Retina (tissue), 1 donor: ENCODE data around the gene ASIC1.

Experiments
- DNase-seq: peaks from one replicate; pipeline ENCODE4 v3.0.0-alpha.2; 2016

Gene ASIC1

DNA sequence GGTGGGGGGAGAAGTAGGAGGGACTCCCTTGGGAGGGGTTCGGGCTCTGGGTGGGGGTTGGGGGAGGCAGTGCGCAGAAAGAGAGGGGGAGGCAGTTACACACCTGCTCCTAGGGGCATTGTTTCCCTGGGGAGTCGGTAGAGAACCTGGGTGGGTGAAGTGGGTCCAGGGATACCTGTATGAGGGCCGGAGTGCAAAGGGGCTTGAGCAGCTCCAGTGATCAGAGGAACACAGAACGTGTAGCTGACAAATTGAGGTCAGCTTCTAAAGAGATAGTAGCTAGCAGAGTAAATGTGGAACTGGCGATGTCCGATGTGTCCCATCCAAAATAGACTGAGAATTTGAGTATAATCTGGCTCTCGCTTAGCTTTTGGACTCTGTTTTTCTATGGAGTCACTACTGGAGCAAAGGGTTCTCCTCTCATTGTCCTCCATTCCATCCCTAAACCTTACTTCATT, 28.2 kb downstream of the ASIC1 start:
- peak; percentile 42 for DNase-seq

DNA sequence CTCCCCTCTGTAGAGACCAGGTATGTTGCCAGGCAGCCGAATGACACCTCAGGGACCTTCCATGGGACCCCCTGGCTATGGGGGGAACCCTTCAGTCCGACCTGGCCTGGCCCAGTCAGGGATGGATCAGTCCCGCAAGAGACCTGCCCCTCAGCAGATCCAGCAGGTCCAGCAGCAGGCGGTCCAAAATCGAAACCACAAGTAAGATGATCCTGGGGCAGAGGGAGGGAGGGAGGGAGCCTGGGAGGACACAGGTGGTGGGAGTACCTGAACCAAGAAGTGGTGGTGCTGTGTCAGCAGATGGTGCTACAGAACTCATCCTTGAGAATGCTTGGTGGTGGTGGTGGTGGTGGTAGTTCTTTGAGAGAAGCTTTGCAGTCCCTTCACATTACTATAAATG, 28.8 kb downstream of the ASIC1 start:
- no peak for DNase-seq

DNA sequence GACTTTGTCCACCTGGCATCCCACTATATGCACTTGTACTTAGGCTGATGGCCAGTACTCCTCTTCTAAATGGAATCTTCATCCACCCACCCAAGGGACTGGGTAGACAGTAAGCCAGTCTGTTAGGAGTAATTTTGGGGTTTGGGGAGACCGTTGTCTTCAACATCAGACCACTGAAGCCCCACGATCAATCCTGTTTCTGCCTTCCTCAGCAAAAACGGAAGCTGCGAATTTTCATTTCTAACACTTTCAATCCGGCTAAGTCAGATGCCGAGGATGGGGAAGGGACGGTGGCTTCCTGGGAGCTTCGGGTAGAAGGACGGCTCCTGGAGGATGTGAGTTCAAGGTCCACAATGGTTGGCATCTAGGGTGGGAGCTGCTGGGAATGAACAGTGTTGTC, 29.8 kb downstream of the ASIC1 start:
- DNase-seq, result no peak

DNA sequence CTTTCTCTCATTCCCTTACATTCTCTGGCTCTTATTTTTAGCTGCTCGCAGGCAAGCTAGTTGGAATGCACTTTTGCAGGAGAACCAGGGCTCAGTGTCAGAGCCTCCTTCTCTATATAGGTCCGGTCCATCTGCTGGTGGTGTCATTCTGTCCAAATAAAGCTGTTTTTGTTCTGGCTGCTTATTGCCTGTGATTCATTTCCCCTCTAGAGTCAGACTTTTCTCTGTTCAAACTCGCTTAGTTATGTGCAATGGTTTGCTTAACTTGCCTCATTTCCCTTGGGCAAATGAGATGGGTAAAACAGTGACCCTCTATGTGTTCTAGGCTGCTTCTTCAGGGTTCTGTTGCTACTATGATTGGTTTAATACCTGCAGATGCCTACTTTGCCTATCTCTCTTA, 30.6 kb downstream of the ASIC1 start:
- no peak for DNase-seq

DNA sequence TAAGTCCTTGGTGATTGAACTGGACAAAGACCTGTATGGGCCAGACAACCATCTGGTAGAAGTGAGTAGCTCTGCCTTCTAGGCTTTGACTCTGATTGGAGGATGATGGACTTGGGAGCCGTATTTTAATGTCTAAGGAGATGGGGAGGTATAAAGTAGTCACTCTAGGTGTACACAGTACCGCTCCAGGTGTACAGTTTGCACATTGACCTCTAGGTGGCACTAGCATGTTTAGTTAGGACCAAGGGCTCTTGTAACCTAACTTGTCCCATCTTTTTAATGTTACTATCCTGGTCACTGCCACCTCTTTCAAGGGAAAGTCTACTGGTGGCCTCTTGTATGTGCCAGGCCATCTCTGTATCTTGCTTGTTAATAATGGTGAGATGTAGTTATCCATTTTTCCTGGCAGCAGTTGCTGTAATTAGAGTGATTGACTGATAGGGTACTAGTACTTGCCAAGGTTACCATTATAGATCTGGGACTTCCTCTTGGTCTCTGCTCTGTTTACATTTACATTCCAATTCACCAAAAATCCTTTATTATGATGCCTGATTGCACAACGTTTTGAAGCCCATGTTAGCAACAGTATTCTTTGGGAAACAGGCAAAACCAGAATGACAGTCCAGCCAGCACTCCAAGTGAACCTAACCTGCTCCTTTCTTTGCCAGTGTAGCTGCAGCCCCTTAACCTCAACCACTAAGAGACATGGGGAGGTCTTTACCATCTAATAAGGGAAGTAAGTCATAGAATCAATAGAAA, 31.4 kb downstream of the ASIC1 start:
- no peak for DNase-seq

DNA sequence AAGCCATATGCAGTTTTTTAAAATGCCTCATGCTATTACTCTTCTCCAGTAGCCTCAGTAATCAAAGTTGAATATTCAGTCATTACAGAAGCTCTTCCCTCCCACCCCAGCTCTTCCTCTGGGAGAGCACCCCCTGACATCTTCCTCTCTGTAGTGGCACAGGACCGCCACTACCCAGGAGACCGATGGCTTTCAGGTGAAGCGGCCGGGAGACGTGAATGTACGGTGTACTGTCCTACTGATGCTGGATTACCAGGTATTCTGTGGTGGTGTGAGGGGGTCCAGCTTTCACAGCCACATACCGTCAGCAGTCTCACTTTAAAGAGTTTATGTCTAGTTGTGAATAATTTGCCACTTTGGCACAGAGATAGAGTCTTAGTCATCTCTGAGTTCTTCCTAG, 32.3 kb downstream of the ASIC1 start:
- DNase-seq, result no peak

DNA sequence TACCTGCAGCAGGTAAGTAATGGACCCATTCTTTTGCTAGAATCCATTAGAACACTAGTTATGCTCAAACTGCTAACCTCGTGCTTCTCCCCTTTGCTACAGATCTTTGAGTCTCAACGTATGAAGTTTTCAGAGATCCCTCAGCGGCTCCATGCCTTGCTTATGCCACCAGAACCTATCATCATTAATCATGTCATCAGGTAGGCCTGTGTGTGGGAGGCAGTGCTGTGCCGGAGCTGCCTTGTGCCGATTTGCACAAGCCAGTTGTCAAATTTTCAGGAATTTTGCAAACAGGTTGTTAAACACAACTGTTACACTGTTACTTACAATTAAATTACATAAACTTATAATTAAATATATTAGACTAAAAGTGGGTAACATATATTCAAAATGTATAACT, 33.0 kb downstream of the ASIC1 start:
- no peak for DNase-seq

DNA sequence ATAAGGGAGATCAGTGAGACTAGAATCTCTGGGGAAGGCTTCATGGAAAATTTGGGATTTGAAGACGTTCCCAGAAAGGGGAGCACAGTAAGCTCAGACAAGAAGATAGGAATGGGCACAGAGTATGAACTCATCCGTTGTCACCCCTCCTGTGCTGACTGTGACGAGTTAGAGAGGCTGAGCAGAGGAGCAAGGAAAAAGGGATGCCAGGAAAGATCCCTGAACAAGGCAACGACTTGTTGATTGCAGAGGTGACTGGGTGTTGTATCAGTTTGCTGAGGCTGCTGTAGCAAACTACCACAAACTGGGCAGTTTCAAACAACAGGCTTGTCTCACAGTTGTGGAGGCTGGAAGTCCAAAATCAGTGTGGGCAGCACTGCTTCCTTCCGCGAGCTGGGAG, 40.6 kb downstream of the ASIC1 start:
- DNase-seq, result no peak

DNA sequence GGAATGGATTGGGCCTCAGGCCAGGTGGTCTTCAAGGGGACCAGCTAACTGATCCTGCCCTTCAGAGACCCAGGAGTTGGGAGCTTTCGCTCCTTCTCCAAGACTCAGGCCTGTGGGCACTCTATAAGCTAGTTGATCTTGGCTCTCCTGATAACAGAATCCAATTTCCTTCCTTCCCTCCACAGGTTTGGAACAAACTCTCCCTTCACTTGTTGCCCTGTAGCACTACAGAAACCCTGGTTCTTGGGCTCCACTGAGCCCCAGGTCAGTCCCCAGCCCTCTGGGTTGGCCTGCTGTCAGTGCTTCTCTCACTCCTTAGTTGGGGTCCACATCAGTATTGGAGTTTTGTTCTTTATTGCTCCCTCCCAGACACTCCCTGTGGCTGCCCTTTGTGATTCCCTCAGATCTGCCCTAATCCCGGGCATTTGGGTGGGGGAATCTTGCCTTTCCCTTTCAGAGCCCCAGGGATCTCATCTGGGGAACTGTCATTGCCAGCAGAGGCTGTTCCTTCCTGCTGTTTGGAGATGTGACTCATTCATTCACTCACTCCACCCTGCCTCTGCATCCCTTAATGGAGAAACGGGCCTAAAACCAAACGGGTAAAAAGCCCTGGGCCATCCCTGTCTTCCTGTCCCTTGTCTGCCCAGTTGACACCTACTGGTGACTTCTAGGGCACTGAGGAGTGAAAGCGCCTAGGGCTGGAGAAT, 42.1 kb downstream of the ASIC1 start:
- no peak for DNase-seq

DNA sequence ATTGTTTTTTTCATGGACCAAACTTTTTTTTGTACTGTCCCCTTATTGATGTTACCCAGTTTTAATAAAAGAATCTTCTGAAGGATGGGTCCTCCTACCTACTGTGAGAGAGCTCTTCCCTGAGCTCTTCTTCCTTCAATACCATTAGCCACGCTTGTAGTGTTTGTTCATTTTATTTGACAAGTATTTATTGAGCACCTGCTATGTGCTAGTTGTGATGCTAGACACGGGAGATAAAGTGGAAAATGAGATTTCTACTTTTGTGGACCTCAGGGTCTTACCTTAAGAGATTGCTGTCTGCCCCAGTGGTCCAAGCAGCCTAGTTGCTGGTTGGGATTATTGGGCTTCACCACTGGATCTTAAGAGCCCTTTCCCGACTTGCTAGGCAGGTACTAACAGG, 43.2 kb downstream of the ASIC1 start:
- DNase-seq, result no peak

DNA sequence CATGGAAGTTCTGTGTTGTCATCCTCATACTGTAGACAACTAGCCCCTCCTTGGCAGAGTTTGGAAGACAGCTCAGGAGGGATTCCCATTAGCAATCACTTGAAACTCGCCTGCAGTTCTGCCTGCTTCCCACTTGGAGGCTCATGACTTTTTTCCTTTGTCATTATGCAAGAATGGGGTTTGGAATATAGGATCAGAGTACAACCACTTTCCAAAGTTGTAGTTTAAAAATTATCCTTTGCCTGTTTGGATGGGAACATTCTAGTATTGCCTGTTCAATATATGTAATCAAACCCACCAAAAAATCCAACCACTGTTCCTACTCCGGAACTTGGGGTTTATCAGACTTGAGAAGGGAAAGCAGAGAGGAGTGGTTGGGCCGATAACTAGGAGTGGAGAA, 44.3 kb downstream of the ASIC1 start:
- no peak for DNase-seq

DNA sequence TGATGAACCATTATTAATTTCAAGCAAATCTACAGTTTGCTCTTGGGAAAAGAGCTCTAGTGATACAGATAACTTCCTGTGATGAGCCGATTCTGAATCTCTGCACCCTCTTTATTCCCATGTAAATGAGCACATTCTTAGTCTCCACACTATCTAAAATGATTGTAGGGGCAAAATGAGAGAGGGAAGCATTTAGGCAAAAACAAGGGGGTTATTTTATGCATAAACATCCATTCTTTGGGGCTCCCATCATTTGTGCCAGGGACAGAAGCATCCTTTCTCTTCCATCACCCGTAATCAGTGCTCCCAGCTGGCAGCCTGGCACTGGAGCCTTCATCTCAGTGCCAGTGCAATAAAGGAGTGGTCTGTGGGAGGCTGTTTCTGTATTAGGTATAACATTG, 44.7 kb downstream of the ASIC1 start:
- no peak for DNase-seq

DNA sequence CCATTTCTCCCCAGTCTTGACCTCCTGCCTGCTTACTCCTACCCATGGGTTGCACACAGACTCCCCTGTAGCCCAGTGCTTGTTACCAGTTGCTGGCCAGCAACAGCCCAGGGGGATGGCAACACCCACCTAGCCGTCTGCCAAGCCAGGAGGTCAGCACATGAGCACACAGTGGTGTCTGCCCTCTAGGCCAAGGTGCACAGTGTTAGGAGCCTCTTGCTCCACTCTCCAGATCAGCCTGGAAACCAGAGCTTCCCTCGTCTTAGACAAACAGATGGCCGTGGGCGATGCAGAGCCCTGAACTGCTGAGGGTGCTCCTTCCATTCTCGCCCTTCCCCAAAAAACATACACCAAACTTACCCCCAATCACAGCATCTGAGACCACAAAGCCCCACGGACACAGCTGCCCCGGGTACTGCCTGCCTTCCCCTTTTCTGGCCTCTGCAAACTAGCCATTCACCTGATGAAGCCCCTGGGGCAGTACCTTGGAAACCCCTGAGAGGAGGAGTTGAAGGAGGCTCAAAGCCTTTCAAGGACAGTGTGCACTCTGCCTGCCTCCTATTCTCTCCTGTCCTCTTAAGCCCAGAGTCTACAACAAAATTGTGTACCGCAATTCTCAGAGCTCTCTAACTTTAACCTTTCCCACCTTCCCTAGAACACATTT, 45.4 kb downstream of the ASIC1 start:
- no peak for DNase-seq

DNA sequence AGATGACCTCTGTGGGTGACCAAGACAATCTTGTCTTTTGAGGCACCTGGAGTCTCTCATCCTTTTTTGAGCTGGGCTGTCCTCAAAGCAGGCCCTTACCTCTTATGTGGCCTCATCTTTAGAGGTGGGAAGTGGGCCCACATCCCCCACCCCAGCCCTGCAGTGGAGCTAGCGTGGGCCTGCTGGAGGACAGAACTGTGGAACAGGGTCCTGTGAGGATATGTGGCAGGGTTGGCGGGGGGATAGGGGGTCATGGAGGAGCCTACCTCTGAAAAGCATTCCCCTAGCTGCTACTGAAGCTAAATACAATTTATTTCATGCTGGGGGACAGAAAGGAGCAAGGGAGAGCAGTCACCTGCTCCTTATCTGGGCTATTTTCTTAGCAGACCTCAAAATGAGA, 46.0 kb downstream of the ASIC1 start:
- DNase-seq, result no peak

DNA sequence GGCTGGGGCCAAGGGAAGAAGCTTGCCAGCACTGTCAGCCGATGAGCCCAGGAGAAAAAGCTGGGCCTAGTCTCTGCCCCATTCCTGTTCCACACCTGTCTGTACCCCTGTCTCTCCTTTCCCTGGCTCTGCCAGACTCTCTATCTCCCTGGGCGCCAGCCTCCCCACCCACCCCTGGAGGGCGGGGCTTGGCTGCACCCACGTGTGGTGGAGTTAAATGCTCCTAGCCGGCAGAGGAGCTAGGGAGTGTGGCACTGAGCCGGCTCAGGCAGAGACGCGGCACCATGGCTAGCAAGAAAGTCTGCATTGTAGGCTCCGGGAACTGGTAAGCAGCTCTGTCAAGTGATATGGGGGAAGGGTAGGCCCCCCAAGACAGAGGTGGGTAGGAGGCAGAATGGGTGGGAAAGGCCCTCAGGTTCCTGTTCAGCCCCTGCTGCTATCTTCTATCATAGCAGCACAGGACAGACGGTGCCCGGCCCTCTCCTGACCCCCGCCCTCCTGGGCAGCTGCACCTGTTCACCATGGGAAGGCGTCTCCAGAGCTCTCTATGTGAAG, 46.4 kb downstream of the ASIC1 start, which contains the start of gene GPD1:
TSS of gene GPD1 (plus strand) at position 242 of the 555 bp plus-strand sequence. CDS start at position 285, 43 bp downstream.
- DNase-seq, result peak; percentile 38

DNA sequence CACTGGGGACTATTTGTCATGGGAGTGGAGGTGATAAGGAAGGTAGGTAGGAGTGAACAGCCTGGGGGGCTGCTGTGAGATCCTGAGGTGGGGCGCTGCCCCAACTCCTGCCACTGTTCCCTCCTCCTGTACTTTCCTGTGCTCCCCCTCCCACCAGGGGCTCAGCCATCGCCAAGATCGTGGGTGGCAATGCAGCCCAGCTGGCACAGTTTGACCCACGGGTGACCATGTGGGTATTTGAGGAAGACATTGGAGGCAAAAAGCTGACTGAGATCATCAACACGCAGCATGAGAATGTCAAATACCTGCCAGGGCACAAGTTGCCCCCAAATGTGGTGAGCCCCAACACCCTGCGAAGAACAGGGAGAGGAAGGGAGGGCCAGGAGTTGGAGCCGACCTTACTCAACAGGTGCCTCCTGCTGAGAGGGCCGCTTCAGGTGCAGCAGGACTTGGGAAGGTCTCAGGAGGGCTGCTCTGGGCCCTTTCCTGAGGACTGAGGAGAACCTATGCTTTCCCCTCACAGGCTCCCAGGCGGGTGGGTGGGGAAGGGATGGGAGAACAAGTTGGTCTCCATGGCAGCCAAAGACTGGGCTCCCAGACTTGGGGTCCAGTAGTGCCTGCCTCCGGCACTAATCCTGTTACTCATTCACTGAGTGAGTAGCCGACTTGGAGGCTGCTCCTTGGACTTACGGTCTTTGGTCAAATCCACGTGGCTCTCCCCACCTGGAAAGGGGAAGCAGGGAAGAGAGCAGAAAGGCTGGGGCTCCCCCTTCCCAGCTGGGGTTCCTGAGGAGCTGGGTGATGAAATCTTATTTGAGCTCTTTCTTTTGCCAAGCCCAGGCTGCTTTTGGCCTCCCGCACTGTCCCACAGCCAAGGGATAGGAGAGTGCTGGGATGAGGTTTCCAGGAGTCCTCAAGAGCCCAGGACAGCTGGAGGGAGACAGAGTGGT, 47.3 kb downstream of the ASIC1 start:
- no peak for DNase-seq

DNA sequence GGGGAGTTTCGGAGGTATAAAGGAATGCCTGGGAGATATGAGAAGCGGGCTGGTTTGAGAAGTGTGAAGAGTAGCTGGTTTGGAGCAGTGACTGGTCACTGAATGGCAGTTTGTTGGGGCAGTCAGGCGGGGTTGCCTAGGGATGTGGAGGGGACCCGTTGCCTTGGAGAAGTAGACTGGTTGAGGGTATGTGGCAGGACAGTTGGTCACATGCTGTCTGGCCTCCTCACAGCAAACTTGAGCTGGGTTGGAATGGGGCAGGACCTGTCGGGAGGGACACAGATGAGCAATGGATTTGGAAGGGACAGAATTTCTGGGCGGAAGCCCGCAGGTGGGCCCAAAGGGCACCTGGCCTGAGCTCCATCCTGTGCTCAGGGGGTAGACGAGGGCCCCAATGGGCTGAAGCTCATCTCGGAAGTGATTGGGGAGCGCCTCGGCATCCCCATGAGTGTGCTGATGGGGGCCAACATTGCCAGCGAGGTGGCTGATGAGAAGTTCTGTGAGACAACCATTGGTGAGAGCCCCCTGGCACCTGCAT, 48.6 kb downstream of the ASIC1 start:
- DNase-seq, result no peak

DNA sequence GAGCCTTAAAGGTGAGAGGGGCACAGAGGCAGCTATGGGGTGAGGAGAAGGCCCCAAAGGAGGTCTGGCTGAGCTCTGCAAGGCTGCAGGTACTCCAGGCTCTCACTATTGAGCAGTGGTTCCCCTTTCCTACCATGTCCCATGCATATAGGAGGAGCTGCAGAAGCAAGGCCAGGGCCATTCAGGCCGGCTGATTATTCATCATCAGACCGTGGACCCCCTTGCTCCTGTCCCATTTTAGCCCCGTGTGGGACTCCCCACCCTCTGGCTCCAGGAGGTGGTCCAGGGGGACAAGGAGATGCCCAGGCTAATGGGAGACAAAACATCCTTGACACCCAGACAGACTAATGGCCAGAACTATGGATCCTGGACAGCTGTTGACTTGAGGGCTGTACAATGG, 49.5 kb downstream of the ASIC1 start:
- DNase-seq, result no peak

DNA sequence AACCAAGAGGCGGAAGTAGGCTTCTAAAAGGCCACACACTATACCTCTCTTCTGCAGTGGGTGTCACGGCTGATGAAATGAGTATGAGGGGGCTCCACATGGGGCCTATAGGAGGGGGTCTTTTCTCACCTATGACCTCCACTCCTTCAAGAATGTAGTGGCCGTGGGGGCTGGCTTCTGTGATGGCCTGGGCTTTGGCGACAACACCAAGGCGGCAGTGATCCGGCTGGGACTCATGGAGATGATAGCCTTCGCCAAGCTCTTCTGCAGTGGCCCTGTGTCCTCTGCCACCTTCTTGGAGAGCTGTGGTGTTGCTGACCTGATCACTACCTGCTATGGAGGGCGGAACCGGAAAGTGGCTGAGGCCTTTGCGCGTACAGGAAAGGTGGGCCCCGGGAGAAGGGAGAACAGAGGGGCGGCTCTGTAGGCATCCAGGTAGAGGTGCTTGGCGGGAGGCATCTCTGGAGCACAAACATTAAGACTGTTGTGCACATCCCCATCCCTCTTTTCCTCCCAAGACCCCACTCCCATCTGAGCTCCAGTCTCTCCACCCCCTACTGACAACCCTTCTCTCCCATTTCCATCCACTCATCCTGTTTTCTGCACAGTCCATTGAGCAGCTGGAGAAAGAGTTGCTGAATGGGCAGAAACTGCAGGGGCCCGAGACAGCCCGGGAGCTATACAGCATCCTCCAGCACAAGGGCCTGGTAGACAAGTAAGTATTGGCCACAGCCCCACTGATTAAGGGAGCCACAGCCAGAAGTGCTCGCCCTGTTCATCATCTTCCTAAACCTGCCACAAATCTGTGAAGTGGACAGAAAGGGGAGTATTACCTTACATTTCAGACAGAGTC, 50.2 kb downstream of the ASIC1 start:
- DNase-seq, result peak; percentile 38

DNA sequence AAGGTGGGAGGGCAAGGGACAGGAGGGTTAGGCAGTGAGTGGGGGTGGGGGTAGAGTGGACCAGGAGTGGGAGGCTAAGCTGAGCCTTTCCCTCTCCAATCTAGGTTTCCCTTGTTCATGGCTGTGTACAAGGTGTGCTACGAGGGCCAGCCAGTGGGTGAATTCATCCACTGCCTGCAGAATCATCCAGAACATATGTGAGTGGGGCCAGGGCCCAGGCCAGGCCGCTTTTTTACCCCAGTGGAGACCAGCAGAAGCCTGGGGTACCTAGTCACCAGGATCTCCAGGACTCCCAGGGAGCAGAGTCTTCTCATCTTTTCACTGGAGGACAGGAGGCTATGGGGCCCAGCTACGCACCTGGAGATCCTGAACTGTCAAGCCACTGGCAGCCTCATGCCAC, 51.9 kb downstream of the ASIC1 start:
- no peak for DNase-seq

DNA sequence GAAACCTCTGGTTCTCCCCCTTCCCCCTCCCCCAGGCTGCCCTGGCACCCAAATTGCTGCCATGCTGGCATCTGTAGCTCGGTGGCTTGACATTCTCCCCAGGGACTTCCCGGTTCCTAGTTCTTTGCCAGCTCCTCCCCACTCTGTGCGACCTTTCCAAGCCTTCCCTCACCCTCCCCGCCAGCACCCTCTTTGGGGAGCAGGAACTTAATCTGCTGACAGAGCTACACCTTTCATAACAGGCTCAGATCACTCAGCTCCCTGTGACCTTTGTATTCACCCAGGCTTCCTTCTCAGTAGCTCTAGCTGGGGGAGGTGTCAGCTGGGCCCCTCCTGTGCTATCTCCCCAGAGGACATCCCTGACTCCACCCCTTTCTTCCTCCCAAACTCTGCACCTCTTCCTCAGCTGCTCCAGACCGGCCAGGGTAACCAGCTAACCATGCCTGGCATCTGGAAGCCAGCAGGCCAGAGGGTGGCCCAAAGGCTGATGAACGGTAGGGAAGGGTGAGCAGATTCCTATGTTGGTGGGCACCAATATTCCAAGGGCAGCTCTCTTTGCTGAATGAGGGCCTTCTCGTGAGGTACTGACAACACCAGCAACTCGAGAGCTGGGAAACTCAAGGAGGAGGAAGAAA, 52.8 kb downstream of the ASIC1 start:
- no peak for DNase-seq
